HepG2 (cell line): ENCODE measurements around the gene MIER2. TPM values are rescaled to one million over a fixed set of nuclear protein-coding genes. Genes with fewer than 3 reads are reported as not detected.

ENCODE experiments used
- ZSCAN25 ChIP-seq: sonication (generic); formaldehyde crosslinking; IDR thresholded peaks from 2 replicates; pipeline ENCODE4 v1.8.0; 2022; ENCODE audit warnings: mild to moderate bottlenecking, missing genetic modification reagents
- polyA plus RNA-seq, 8 experiments: library from polyadenylated mRNA; depleted of rRNA in 3 of 8; stranded (reverse) in 7 of 8; unstranded in 1 of 8; fragments of >200 nt; fragmentation: Illumina TruSeq in 4 of 8; extraction: Trizol in 4 of 8; gene quantifications; 2 replicates each; pipeline versions ENCODE4 v1.2.1 to v1.2.3, GENCODE V29; 2011 to 2016; ENCODE audit warnings: low read depth in 4 of 8, missing spikeins in 1 of 8, mixed read lengths in 1 of 8; ENCODE audit not compliant: insufficient read depth in 1 of 8
- total RNA-seq, 5 experiments: library from RNA; depleted of rRNA; stranded (reverse); fragments of >200 nt; fragmentation: Illumina TruSeq; extraction: Trizol; gene quantifications; 2 replicates each; pipeline ENCODE4 v1.2.3, GENCODE V29; 2016; ENCODE audit warnings: low read depth in 1 of 5
- TF ChIP-seq, protein P1 (sequence below), 2 experiments: fragments of 450-650 bp in 1 of 2; sonication (generic) in 1 of 2; formaldehyde crosslinking in 1 of 2; IDR thresholded peaks; 2 replicates each; pipeline versions ENCODE4 v1.6.1 to v1.8.0; 2016 to 2022; ENCODE audit warnings: antibody characterized with exemption in 1 of 2, mild to moderate bottlenecking in 1 of 2, missing genetic modification reagents in 1 of 2
- TF ChIP-seq, protein P2 (sequence below): sonication (generic); formaldehyde crosslinking; IDR thresholded peaks from 2 replicates; pipeline ENCODE4 v1.4.0; 2020; ENCODE audit warnings: missing genetic modification reagents

Gene MIER2
- total and polyA plus RNA-seq, 2 of the 13 experiments (the other 11 are each of a cell fraction or from before 2014, with no cell fraction given): 9.6 to 25.7 TPM

DNA sequence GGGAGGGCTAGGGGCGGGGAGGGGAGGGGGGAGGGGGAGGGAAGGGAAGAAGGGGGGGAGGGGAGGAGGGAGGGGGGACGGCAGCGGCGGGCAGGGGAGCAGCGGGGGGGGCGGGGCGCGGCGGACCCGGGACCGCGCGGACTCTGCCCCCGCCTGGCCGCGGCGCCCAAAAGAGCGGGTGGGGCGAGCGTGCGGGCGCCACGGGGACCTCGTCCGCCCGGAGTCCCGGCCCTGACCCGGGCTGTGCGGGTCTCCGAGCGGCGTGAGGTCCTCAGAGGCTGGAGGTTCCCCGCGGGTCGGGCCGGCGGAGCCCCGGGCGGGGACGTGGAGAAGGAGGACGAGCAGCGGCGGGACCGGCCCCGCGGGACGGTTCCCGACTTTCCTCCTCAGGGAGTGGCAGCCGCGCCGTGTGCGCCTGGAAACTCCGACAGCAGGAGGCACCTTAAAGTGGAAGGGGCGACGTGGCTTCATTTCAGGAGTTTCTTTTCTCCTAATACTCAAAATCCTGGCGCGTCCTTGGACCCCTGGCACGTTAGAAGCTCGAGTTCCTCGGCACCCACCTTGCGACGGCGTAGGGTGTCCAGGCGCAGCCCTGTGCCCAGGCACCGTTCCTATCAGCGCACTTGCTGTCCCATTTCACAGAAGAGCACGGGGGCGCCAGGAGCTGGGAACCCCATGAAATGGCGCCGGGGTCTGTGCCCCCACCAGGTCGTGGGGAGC, 52.9 kb downstream of the MIER2 start (continued):
- TF ChIP-seq, protein P1, sequence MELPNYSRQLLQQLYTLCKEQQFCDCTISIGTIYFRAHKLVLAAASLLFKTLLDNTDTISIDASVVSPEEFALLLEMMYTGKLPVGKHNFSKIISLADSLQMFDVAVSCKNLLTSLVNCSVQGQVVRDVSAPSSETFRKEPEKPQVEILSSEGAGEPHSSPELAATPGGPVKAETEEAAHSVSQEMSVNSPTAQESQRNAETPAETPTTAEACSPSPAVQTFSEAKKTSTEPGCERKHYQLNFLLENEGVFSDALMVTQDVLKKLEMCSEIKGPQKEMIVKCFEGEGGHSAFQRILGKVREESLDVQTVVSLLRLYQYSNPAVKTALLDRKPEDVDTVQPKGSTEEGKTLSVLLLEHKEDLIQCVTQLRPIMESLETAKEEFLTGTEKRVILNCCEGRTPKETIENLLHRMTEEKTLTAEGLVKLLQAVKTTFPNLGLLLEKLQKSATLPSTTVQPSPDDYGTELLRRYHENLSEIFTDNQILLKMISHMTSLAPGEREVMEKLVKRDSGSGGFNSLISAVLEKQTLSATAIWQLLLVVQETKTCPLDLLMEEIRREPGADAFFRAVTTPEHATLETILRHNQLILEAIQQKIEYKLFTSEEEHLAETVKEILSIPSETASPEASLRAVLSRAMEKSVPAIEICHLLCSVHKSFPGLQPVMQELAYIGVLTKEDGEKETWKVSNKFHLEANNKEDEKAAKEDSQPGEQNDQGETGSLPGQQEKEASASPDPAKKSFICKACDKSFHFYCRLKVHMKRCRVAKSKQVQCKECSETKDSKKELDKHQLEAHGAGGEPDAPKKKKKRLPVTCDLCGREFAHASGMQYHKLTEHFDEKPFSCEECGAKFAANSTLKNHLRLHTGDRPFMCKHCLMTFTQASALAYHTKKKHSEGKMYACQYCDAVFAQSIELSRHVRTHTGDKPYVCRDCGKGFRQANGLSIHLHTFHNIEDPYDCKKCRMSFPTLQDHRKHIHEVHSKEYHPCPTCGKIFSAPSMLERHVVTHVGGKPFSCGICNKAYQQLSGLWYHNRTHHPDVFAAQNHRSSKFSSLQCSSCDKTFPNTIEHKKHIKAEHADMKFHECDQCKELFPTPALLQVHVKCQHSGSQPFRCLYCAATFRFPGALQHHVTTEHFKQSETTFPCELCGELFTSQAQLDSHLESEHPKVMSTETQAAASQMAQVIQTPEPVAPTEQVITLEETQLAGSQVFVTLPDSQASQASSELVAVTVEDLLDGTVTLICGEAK (IDR thresholded peaks at IDR 0.05): no peak
- TF ChIP-seq, protein P1 (CRISPR knock-in tag; IDR thresholded peaks at IDR 0.05): peak; percentile 51; the same call in 1 of the 2 replicates
- TF ChIP-seq ZSCAN25 (CRISPR knock-in tag): peak; percentile 92
- TF ChIP-seq, protein P2, sequence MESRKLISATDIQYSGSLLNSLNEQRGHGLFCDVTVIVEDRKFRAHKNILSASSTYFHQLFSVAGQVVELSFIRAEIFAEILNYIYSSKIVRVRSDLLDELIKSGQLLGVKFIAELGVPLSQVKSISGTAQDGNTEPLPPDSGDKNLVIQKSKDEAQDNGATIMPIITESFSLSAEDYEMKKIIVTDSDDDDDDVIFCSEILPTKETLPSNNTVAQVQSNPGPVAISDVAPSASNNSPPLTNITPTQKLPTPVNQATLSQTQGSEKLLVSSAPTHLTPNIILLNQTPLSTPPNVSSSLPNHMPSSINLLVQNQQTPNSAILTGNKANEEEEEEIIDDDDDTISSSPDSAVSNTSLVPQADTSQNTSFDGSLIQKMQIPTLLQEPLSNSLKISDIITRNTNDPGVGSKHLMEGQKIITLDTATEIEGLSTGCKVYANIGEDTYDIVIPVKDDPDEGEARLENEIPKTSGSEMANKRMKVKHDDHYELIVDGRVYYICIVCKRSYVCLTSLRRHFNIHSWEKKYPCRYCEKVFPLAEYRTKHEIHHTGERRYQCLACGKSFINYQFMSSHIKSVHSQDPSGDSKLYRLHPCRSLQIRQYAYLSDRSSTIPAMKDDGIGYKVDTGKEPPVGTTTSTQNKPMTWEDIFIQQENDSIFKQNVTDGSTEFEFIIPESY (CRISPR knock-in tag): peak; percentile 52; the same call in 1 of the 2 replicates
